Measurements from ENCODE around the gene MEF2B.
"Not testable (repeated sequence)": the region's sequence is repeated elsewhere in the genome, so short reads cannot be mapped to it uniquely, and the experiment has no call there.

Gene MEF2B

DNA sequence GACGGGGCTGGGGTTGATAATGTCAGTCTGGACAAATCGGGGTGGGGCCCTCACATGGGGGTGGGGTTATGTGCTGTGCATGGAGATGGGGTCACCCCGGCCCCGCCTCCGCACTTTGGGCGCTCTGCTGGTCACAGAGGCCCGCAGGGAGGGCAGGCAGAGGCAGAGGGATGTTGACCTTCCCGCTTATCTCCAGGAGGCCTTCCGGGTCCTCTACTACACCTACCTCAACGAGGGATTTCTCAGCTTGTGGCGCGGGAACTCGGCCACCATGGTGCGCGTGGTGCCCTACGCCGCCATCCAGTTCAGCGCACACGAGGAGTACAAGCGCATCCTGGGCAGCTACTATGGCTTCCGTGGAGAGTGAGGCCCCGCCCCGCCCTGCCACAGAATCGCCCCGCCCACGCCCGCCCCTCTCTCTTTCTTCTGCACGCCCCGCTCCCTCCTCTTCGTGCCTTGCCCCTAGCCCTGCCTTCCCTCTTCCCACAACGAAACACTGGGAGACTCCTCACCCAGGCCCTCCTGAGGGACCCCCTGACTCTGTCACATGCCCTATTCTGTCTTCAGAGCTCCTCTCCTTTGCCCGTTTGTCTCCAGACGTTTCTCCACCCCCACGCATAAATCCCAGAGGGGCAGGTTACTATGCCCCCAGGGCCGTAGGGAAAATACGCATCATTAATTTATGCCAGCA is 64.6 kb downstream of the MEF2B start:
- no peak for DNase-seq (ENCODE audit: low spot score)
- TF ChIP-seq, protein P1, sequence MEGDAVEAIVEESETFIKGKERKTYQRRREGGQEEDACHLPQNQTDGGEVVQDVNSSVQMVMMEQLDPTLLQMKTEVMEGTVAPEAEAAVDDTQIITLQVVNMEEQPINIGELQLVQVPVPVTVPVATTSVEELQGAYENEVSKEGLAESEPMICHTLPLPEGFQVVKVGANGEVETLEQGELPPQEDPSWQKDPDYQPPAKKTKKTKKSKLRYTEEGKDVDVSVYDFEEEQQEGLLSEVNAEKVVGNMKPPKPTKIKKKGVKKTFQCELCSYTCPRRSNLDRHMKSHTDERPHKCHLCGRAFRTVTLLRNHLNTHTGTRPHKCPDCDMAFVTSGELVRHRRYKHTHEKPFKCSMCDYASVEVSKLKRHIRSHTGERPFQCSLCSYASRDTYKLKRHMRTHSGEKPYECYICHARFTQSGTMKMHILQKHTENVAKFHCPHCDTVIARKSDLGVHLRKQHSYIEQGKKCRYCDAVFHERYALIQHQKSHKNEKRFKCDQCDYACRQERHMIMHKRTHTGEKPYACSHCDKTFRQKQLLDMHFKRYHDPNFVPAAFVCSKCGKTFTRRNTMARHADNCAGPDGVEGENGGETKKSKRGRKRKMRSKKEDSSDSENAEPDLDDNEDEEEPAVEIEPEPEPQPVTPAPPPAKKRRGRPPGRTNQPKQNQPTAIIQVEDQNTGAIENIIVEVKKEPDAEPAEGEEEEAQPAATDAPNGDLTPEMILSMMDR (IDR thresholded peaks at IDR 0.05; ENCODE audit: extremely low read depth, insufficient read depth, missing control alignments): no peak
- in situ Hi-C loops (cut with MboI; ENCODE audit: low pct_unique_long_range_greater_than_20kb, low sequenced_read_pairs, unreplicated experiment): no loop called here

DNA sequence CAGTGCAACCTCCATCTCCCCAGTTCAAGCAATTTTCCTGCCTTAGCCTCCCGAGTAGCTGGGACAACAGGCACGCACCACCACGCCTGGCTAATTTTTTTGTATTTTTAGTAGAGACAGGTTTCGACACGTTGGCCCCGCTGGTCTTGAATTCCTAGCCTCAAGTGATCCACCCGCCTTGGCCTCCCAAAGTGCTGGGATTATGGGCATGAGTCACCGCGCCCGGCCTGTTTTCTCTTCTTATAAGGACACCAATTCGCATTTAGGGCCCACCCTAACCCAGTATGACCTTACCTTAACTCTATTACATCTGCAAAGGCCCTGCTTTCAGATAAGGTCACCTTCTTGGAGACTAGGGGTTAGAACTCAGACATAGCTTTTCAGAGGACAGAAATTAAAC is 66.9 kb downstream of the MEF2B start:
- in situ Hi-C loops (cut with MboI; ENCODE audit: low pct_unique_long_range_greater_than_20kb, low sequenced_read_pairs, unreplicated experiment): no loop called here
- TF ChIP-seq, protein P1 (IDR thresholded peaks at IDR 0.05; ENCODE audit: extremely low read depth, insufficient read depth, missing control alignments): no peak
- DNase-seq (ENCODE audit: low spot score): no peak

GRCh38 chr19:19102566-19102965 is 67.5 kb downstream of the MEF2B start:
- DNase-seq (ENCODE audit: low spot score); in situ Hi-C loops (cut with MboI; ENCODE audit: low pct_unique_long_range_greater_than_20kb, low sequenced_read_pairs, unreplicated experiment): not testable (repeated sequence)

DNA sequence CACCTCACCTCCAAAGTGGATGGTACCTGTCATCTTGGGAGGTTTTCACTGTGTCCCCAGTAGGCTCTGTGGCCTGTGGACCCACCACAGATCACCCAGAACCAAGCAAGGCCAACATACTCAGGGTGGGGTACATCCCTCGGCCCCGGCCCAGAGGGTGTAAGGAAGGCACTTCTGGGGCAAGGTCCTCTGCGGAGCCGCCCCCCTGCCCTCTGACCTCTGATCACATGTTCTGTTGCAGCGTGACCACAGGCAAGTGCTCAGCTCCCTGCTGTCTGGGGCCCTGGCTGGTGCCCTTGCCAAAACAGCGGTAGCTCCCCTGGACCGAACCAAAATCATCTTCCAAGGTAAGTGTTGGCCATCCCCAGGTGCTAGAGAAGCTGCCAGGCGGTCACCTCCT is 68.5 kb downstream of the MEF2B start:
- DNase-seq (ENCODE audit: low spot score): no peak
- TF ChIP-seq, protein P1 (IDR thresholded peaks at IDR 0.05; ENCODE audit: extremely low read depth, insufficient read depth, missing control alignments): no peak
- in situ Hi-C loops (cut with MboI; ENCODE audit: low pct_unique_long_range_greater_than_20kb, low sequenced_read_pairs, unreplicated experiment): no loop called here

- in situ Hi-C loops (cut with MboI; ENCODE audit: low pct_unique_long_range_greater_than_20kb, low sequenced_read_pairs, unreplicated experiment): no loop called here
- TF ChIP-seq, protein P1 (IDR thresholded peaks at IDR 0.05; ENCODE audit: extremely low read depth, insufficient read depth, missing control alignments): no peak
- DNase-seq (ENCODE audit: low spot score): no peak
These were observed 71.1 kb downstream of the MEF2B start for GRCh38 chr19:19098703-19099632.

DNA sequence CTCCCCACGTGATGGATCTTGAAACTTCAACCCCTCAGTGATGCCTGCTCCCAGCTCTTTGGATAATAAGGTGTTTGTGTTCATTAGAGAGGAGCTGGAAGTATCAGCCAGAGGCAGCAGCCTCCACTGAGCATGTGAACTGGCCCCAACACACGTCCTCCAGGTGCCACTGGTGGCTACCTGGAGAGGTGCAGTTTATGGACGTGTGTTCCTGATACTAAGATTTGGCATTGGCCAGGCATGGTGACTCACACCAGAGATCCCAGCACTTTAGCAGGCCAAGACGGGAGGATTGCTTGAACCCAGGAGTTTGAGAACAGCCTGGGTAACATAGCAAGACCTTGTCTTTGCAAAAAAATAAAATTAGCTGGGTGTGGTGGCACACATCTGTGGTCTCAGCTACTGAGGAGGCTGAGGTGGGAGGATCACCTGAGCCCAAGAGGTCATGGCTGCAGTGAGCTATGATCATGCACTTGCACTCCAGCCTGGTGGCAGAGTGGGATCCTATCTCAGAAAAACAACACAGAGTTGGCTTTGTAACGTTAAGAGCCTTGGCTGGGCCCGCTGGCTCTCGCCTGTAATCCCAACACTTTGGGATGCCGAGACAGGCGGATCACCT is 71.9 kb downstream of the MEF2B start:
- TF ChIP-seq, protein P1 (IDR thresholded peaks at IDR 0.05; ENCODE audit: extremely low read depth, insufficient read depth, missing control alignments): no peak
- in situ Hi-C loops (cut with MboI; ENCODE audit: low pct_unique_long_range_greater_than_20kb, low sequenced_read_pairs, unreplicated experiment): no loop called here
- no peak for DNase-seq (ENCODE audit: low spot score)

Data from GM13977 (cell line).